ENCODE results near the gene OR4S2. TPM values are rescaled to one million over a fixed set of nuclear protein-coding genes. Genes with fewer than 3 reads are reported as not detected.

The OR4S2 gene
- total and polyA plus RNA-seq, 4 donors, result not detected

DNA sequence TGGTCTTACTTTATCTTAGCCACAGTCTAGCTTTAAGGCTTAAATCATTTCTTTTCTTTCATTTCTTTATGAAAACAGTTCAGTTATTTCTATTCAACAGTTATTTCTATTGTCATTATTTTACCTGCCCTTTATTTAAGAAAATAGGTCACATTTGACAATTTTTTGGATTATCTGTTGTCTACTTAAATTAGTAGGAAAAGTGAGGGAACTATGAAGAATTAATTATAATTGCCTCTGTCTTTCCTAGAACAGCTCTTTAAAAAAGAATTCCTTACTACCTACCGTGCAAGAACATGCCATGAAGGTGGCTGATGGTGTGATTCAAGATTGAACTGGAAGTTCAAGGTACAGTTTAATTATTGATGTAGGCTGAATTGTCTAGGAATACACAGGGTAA is 13.8 kb downstream of the OR4S2 start, which contains the start of gene OR4C6:
Gene OR4C6 (plus strand): TSS at position 301 of the 400 bp plus-strand sequence. CDS start 2,966 bp downstream, outside the sequence.
- H3K27ac ChIP-seq (ENCODE audit: low read depth in 1 of 2, low read length in 2 of 2), result no peak within 1 kb of the TSS
- DNase-seq (ENCODE audit: low spot score), result no peak
- H3K9ac ChIP-seq (ENCODE audit: low read depth in 1 of 2, low read length in 2 of 2), result no peak within 1 kb of the TSS
- no peaks in the 10 kb centered on the region for H3K36me3 ChIP-seq (ENCODE audit: control insufficient read depth in 4 of 4, insufficient read depth in 3 of 4, low read depth in 1 of 4, low read length in 3 of 4)
- H3K27me3 ChIP-seq (ENCODE audit: control insufficient read depth in 4 of 4, insufficient read depth in 4 of 4, low read length in 3 of 4), result no peaks in the 10 kb centered on the region
- no peaks in the 10 kb centered on the region for H3K9me3 ChIP-seq (ENCODE audit: control insufficient read depth in 4 of 4, low read length in 3 of 4)
- no peak within 1 kb of the TSS for H3K4me3 ChIP-seq (ENCODE audit: low read depth in 1 of 3, low read length in 3 of 3)
- TF ChIP-seq TAF1 (conservative IDR thresholded peaks at IDR 0.05) (no peak), YY1 (IDR thresholded peaks at IDR 0.05) (no peak), RAD21 (IDR thresholded peaks at IDR 0.05) (no peak), HNF4G (IDR thresholded peaks at IDR 0.05) (no peak), HNF4A (conservative IDR thresholded peaks at IDR 0.05) (no peak), JUND (IDR thresholded peaks at IDR 0.05) (no peak), SP1 (IDR thresholded peaks at IDR 0.05) (no peak), FOXA1 (IDR thresholded peaks at IDR 0.05) (no peak), FOXA2 (IDR thresholded peaks at IDR 0.05) (no peak), EGR1 (IDR thresholded peaks at IDR 0.05; ENCODE audit: low read depth in 2 of 2) (no peak), RXRA (IDR thresholded peaks at IDR 0.05) (no peak)
- TF ChIP-seq, protein P1, sequence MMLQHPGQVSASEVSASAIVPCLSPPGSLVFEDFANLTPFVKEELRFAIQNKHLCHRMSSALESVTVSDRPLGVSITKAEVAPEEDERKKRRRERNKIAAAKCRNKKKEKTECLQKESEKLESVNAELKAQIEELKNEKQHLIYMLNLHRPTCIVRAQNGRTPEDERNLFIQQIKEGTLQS (IDR thresholded peaks at IDR 0.05), result no peak
- TF ChIP-seq, protein P2, sequence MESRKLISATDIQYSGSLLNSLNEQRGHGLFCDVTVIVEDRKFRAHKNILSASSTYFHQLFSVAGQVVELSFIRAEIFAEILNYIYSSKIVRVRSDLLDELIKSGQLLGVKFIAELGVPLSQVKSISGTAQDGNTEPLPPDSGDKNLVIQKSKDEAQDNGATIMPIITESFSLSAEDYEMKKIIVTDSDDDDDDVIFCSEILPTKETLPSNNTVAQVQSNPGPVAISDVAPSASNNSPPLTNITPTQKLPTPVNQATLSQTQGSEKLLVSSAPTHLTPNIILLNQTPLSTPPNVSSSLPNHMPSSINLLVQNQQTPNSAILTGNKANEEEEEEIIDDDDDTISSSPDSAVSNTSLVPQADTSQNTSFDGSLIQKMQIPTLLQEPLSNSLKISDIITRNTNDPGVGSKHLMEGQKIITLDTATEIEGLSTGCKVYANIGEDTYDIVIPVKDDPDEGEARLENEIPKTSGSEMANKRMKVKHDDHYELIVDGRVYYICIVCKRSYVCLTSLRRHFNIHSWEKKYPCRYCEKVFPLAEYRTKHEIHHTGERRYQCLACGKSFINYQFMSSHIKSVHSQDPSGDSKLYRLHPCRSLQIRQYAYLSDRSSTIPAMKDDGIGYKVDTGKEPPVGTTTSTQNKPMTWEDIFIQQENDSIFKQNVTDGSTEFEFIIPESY (IDR thresholded peaks at IDR 0.05), result no peak
- TF ChIP-seq, protein P3, sequence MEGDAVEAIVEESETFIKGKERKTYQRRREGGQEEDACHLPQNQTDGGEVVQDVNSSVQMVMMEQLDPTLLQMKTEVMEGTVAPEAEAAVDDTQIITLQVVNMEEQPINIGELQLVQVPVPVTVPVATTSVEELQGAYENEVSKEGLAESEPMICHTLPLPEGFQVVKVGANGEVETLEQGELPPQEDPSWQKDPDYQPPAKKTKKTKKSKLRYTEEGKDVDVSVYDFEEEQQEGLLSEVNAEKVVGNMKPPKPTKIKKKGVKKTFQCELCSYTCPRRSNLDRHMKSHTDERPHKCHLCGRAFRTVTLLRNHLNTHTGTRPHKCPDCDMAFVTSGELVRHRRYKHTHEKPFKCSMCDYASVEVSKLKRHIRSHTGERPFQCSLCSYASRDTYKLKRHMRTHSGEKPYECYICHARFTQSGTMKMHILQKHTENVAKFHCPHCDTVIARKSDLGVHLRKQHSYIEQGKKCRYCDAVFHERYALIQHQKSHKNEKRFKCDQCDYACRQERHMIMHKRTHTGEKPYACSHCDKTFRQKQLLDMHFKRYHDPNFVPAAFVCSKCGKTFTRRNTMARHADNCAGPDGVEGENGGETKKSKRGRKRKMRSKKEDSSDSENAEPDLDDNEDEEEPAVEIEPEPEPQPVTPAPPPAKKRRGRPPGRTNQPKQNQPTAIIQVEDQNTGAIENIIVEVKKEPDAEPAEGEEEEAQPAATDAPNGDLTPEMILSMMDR (IDR thresholded peaks at IDR 0.05; ENCODE audit: low read depth, low read length, missing input control), result no peak
- TF ChIP-seq, protein P4, sequence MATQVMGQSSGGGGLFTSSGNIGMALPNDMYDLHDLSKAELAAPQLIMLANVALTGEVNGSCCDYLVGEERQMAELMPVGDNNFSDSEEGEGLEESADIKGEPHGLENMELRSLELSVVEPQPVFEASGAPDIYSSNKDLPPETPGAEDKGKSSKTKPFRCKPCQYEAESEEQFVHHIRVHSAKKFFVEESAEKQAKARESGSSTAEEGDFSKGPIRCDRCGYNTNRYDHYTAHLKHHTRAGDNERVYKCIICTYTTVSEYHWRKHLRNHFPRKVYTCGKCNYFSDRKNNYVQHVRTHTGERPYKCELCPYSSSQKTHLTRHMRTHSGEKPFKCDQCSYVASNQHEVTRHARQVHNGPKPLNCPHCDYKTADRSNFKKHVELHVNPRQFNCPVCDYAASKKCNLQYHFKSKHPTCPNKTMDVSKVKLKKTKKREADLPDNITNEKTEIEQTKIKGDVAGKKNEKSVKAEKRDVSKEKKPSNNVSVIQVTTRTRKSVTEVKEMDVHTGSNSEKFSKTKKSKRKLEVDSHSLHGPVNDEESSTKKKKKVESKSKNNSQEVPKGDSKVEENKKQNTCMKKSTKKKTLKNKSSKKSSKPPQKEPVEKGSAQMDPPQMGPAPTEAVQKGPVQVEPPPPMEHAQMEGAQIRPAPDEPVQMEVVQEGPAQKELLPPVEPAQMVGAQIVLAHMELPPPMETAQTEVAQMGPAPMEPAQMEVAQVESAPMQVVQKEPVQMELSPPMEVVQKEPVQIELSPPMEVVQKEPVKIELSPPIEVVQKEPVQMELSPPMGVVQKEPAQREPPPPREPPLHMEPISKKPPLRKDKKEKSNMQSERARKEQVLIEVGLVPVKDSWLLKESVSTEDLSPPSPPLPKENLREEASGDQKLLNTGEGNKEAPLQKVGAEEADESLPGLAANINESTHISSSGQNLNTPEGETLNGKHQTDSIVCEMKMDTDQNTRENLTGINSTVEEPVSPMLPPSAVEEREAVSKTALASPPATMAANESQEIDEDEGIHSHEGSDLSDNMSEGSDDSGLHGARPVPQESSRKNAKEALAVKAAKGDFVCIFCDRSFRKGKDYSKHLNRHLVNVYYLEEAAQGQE (IDR thresholded peaks at IDR 0.05), result no peak
- 64% methylated on average over 1 of the region's 1 CpG for WGBS
- H3K4me1 ChIP-seq (ENCODE audit: control insufficient read depth in 4 of 4, insufficient read depth in 4 of 4, low read length in 3 of 4), result no peaks in the 10 kb centered on the region

DNA sequence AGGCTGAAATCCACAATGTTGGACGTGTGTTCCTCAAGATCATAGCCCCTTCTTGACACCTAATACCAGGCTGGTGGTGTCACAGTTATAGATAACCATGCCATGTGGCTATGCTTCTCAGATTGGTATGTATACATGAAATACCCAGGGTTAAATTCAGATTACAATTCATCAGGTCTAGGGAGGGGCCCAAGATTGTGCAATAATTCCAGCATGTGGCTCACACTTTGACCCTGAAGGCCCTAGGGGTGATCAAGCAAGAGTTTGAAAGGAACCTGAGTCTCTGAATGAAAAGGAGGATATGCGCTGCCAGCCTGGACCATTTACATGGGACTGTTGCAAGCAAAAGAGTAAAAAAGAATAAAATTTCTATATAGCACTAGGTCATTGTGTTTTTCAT is 21.2 kb downstream of the OR4S2 start:
- WGBS, result 47% methylated on average over 2 of the region's 2 CpGs
- no peak overlapping the region for H3K27ac ChIP-seq (ENCODE audit: low read depth in 1 of 2, low read length in 2 of 2)
- H3K9me3 ChIP-seq (ENCODE audit: control insufficient read depth in 4 of 4, low read length in 3 of 4), result no peaks in the 10 kb centered on the region
- no peak overlapping the region for H3K9ac ChIP-seq (ENCODE audit: low read depth in 1 of 2, low read length in 2 of 2)
- H3K4me3 ChIP-seq (ENCODE audit: low read depth in 1 of 3, low read length in 3 of 3), result no peak overlapping the region
- H3K4me1 ChIP-seq (ENCODE audit: control insufficient read depth in 4 of 4, insufficient read depth in 4 of 4, low read length in 3 of 4), result no peaks in the 10 kb centered on the region
- no peak for DNase-seq (ENCODE audit: low spot score)
- H3K36me3 ChIP-seq (ENCODE audit: control insufficient read depth in 4 of 4, insufficient read depth in 3 of 4, low read depth in 1 of 4, low read length in 3 of 4), result no peaks in the 10 kb centered on the region
- H3K27me3 ChIP-seq (ENCODE audit: control insufficient read depth in 4 of 4, insufficient read depth in 4 of 4, low read length in 3 of 4), result no peaks in the 10 kb centered on the region
- TF ChIP-seq HNF4G (IDR thresholded peaks at IDR 0.05) (no peak), JUND (IDR thresholded peaks at IDR 0.05) (no peak), SP1 (IDR thresholded peaks at IDR 0.05) (no peak), TAF1 (conservative IDR thresholded peaks at IDR 0.05) (no peak), RAD21 (IDR thresholded peaks at IDR 0.05) (no peak)
- TF ChIP-seq, protein P5, sequence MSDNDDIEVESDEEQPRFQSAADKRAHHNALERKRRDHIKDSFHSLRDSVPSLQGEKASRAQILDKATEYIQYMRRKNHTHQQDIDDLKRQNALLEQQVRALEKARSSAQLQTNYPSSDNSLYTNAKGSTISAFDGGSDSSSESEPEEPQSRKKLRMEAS (IDR thresholded peaks at IDR 0.05), result no peak
- TF ChIP-seq, protein P3 (IDR thresholded peaks at IDR 0.05; ENCODE audit: low read depth, low read length, missing input control), result no peak
- TF ChIP-seq, protein P2 (IDR thresholded peaks at IDR 0.05), result no peak
- TF ChIP-seq, protein P1 (IDR thresholded peaks at IDR 0.05), result no peak
